NCI-H748 (cell line): ENCODE data around the gene GID8.
"Not testable (repeated sequence)": the region's sequence is repeated elsewhere in the genome, so short reads cannot be mapped to it uniquely, and the experiment has no call there.

Experiments used
- DNase-seq: peaks from one replicate; lab custom pipeline; 2025; ENCODE audit not compliant: unreplicated experiment; lab: John Stamatoyannopoulos, UW

The GID8 gene

GRCh38 chr20:62921119-62921687 is 16.7 kb upstream of the GID8 start:
- DNase-seq: peak; percentile 50

DNA sequence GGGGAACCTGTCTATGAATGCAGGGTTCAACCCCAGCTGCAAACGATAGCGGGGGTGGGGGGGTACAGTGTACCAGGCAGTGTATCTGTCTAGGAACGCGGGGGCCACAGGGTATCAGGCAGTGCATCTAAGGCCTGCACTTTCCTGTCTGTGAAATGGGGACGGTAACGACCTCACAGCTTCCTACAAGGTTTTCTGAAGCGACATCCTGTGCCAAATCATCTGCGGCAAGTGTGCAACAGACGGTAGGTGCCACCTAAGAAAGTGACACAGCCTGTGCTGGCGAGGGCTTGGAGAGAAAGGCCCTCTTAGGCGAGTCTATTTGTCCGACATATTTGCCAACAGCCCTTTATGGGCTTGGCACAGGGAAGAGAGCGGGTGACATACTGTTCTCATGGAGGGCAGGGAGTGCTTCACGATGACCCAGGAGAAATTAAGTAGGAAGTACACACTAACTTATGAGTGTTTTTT is 15.5 kb upstream of the GID8 start:
- DNase-seq: no peak

DNA sequence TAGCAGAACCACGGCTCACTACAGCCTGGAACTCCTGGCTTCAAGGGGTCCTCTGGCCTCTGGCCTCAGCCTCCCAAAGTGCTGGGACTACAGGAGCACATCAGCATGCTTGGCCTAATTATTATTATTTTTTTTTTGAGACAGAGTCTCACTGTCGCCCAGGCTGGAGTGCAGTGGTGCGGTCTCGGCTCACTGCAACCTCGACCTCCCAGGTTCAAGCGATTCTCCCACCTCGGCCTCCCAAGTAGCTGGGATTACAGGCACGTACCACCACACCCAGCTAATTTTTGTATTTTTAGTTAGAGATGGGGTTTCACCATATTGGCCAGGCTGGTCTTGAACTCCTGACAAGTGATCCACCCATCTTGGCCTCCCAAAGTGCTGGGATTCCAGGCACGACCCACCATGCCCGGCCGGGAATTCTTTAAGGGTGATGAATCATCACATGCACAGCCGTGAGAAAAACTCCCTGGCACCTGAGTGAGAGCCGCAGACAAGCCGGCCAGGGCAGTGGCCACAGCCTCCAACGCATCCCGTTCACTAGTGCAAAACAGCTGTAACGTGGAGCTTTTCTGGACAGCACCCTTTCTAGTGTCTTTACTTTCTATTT is 14.8 kb upstream of the GID8 start:
- not testable (repeated sequence) for DNase-seq

DNA sequence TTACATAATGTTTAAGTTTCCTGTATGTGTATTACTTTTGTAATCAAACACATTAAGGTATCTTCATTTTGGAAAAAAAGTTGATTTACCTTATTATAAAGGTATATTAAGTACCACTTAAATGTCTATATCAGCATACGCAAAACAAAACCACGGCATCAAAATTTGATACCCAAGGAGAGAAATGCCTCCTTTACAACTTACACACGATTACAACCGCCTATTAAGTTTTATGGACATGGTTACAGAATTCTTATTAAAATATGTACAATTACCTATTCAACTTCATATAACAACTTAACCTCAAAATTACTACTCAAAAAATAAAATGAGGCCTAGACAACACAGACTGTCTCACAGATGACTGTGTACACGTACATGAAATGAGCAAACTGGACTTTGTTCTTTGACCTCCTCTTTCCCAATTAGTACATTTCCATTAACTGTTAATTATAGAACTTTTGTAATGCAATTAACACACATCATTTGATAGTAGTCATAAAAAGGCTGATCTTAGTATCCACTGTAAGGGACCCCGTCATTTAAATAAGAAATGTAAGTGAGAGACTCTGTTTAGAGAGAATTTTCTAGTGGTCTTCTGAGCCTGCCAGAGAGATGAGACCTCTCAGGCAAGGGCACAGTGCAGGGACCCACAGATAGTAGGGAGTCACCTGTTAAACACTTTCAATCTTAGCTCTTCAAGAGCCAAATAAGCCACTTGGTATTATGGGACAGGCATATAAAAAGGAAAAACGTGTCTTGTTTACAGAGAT is 14.1 kb upstream of the GID8 start:
- no peak for DNase-seq

GRCh38 chr20:62924442-62925075 is 13.4 kb upstream of the GID8 start:
- DNase-seq: peak; percentile 46

DNA sequence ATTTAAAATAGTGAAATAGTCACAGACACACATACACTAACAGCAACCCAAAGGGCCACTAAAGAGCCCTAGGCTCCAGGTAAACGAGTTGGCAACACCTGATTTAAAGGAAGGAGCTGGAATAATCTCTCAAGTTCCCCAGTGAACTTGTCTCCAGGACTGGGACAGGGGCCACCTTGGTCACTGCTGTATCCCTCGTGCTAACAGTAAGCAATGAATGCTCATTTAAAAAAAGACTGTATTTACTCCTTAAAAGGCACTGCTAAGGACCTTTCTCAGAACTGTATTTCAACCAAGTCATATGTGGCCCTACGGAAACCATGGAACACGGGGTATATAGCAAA is 12.9 kb upstream of the GID8 start:
- DNase-seq: no peak

GRCh38 chr20:62925420-62926228 is 12.3 kb upstream of the GID8 start:
- DNase-seq: peak; percentile 18

DNA sequence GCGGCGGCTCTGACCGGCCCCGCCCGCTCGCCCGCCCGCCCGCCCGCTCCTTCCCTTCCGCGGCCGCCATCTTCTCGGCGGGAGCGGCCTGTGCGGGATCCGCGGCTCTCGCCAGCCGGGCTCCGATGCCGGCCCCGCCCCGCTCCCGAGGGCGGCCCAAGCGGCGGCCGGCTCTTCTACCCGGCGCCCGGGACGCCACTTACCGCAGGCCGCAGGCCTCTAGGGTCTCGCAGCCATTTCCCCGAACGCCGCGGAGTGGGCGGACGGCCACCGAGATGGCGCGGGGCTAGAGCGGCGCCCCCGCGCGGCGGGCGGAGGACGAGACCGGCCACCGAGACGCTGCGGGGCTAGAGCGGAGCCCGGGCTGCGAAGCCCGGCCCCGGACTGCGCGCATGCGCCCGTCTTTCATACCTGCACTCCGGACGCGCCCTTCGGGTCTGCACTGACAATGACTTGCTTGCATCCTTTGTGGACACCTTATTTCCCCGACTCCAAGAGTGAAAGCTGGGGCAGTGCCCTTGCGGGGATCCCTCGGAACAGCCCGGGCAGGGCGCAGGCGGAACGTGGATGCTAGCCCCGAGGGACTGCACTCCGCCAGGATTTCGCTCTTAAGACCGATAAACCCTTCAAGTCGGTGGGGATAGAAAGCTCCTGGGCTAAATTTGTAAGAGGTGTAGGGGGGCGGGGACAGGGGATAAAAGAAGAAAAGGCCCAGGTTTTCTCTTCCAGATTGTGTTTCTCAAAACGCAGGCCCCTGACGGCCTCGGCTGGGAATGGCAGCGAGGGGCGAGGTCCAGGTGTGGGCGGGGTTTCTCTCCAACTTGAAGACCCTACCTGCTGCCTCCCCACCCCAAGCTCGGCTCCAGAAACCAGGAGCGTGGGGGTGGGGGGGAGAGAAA is 11.5 kb upstream of the GID8 start, which contains the start of gene DIDO1:
TSS of gene DIDO1 (minus strand) at position 277 of the 899 bp plus-strand sequence.
- DNase-seq: peak; percentile 88

GRCh38 chr20:62927128-62927705 is 10.7 kb upstream of the GID8 start:
- DNase-seq: no peak

DNA sequence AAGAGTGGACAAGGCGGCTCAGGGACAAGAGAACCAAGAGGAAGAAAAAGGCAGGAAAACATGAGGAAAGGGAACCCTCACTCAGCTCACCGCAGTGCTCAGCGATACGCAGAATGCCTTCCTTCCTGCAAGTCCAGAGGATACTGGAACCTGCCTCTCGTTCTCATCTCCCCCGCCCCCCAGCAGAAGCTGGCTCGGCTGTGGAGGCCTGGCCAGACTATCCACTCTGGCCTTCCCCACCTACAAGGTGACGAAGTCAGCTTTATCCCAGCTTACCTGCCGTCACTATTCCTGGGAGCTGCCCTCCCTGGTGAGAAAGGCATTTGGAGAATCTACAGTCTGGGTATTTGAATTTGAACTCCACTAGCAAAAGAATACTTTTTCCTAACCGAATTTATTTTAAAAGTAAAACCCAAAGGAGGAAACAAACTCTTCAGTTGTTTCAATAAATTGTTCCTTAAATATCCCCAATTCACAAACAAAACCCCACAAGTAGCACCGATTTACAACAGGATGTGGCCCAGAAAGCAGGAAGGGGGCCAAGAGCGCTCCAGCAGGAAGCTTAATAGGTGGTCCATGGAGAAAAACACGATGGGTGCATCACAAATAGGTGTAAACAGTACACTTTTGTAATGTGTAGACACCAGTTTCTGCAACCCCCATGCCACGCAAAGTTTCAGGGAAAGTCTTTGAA is 9.6 kb upstream of the GID8 start:
- DNase-seq: no peak

- DNase-seq: no peak
These were observed 8.9 kb upstream of the GID8 start for GRCh38 chr20:62929051-62929538.

- DNase-seq: no peak
These were observed 6.5 kb upstream of the GID8 start for GRCh38 chr20:62931464-62931863.

- DNase-seq: no peak
These were observed 4.0 kb upstream of the GID8 start for GRCh38 chr20:62933966-62934365.

DNA sequence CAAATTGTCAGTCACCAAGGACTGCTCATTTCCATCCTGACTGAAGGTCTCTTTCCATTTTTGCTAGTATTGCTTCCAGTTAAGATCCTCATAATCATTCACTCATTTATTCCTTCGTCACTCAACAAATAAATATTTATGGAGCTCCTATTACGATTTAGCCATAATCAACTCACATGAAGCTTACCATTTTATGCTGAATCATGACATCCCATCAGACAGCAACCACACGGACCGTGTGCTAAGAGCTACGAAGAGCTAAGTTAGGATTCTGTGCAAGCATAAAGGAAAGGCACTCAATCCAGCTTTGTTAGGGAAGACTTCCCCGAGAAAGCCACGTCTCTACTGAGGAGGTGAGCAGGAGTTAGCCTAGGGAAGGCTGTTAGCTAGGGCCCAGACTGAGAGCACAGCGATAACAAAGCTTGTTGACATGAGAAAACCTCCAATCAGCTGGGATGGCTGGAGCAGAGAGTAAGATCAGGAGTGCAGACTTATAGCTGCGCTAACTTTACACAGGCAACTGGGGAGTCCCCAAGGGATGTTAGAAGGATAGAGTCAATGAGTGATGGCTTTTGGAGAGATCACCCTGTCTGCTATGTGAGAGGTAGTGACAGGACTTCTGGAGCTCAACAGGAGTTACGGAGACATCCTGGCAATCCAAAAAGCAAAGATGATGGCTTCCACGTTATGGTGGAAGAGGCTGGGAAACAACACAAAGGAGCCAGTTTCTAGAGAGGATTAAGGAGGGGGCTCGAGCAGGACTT is 2.6 kb upstream of the GID8 start:
- no peak for DNase-seq

- no peak for DNase-seq
These were observed 1.9 kb upstream of the GID8 start for GRCh38 chr20:62935968-62936585.

- DNase-seq: peak; percentile 94
These were observed 461 bp upstream of the GID8 start for GRCh38 chr20:62937268-62938104.

GRCh38 chr20:62940875-62941274 is 2.9 kb downstream of the GID8 start:
- no peak for DNase-seq
